GM19099 (cell line): ENCODE measurements around the gene CYB5R2.

Experiments
- POLR2A ChIP-seq: IDR thresholded peaks from 3 replicates; pipeline ENCODE4 v1.6.1; 2011; ENCODE audit warnings: low read depth; ENCODE audit not compliant: insufficient read length; ENCODE audit errors: extremely low read depth

CYB5R2 gene

DNA sequence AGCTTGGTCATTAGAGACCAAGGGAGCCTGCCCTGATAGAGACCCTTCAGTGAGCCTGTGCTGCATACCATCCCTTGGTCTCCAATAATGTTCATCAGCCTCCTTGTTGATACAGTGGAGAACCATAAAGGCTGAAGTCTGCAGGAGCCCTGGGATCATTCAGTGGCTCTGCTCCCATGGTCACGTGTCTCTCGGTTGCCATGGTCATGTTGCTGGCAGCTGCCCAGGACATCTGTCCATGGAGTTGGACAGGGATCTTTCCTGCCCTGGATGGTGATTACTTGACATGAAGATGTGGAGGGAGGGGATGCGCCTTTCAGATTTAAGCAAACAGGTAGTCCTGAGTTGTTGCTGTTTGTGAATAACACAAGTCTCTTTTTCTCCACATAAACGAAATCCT is 38.2 kb downstream of the CYB5R2 start:
- no peak for TF ChIP-seq POLR2A

DNA sequence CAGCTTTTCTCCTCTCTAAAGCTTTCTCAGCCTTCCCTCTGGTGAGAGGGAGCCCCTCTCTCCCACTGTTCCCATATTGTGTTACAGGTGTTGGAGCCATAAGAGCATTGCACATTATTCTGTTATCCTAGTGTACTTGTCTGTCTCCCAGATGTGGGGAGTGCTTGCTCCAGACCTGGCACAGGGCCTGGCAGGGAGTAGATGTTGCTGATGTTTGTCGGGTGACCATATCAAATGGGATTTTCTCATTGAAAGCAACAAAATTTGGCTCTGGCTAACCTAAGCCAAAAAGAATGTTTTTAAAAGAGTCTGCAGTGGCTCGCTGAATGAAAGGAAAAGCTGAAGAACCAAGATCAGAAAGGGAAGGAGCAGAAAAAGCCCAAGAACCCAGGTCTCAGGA is 41.1 kb downstream of the CYB5R2 start:
- no peak for TF ChIP-seq POLR2A

DNA sequence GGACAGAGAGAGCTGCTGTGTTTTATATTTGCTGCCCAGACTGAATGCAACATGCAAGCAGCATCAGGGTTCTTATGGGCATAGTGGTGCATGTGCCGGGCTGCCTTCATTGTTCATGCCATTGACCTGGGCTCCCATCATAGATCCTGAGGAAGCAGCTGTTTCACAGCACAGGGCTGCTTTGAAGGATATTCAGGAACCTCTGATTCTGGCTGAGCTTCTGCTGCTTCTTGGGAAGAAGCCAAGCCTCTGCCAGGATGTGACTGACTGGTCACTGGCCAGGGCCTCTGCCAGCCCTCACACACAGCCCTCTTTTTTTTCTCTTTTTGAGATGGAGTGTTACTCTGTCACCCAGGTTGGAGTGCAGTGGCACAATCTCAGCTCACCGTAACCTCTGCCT is 43.3 kb downstream of the CYB5R2 start:
- TF ChIP-seq POLR2A: no peak

DNA sequence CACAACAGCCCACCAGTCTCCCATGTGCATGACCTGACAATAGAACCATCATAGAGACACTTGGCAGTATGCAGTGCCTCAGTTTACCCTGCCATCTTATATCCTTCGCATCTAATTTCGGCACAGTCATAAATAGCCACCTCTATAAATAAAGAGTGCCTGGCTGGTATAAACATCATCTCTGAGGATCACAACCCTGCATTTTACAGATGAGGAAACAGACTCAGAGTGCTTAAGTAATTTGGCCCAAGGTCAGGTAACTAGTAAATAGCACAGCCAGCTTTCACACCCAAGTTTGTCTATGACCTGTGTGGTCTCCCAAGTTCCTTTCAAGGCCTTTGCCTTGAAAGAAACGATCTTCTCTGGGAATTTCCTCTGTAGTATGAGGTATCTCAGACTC is 44.6 kb downstream of the CYB5R2 start:
- TF ChIP-seq POLR2A: no peak

DNA sequence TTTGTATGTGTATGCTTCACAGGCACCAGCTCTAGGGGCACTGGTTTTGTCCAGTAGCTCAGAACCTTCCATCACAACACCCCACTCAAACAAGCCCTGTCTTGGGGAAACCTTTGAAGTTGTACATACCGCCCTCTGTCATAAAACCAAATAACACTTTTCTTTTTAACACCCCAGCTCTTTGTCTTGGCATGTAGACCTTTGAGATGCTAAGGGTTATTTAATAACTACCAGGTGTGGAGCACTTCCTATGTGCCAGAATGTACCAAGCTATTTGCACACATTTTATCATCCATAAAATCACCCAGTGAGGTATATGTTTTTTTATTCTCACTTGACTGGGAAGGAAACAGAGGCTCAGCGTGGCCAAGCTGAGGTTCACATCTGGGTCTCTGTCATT is 50.6 kb downstream of the CYB5R2 start:
- no peak for TF ChIP-seq POLR2A

DNA sequence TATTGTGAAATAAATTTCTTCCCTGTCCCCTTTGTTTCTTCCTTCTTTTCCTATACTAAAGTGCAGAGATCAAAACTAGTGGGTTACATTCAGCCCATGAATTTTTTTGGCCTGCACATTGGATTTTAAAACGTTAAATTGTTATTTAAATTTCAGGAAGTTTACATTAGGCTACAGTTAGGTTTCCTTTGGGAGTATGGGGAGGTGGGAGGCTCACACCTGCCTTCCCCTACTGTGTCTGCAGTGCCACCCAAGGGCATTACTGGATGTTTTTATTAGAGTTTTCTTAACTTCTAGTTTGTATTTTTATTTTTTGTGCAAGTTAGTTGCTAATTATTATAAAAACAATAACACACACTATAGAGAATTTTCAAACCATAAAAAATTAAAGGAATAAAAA is 51.7 kb downstream of the CYB5R2 start:
- no peak for TF ChIP-seq POLR2A

DNA sequence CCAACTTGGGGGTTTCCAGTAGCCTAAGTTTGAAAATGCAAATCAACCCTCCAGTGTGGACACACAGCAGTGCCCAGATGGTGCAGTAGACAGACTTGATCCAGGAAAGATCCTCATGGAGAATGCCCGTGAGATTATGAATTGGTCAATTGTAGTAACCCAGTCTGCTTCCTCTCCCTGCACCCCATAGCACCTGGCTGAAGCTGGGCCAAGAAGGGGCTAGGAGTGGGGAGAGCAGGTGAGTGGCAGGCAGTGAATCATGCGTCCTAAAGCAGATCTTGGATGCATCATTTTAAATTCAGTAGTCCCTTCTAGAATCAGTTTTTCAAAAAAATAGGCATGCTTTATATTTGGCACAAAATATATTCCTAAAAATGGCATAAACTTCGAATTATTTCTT is 52.2 kb downstream of the CYB5R2 start:
- TF ChIP-seq POLR2A: no peak

DNA sequence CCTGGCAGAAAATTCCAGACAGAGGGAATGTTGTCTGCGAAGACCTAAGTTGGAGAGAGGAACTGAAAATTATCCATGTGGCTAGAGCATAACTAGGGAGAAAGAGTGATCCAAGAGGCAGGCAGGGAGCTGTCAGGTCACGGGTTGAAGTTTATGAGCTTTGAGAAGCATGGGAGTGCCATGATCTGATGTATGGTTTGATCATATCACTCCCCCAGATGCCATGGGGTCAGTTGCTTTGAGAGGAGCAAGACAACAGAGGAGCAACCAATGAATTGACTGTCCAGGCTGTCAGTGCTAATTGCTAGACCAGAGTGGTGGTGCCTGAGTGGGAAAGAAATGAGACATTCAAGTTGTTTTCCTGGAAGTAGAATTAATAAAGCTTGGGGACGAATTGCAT is 54.0 kb downstream of the CYB5R2 start:
- no peak for TF ChIP-seq POLR2A

DNA sequence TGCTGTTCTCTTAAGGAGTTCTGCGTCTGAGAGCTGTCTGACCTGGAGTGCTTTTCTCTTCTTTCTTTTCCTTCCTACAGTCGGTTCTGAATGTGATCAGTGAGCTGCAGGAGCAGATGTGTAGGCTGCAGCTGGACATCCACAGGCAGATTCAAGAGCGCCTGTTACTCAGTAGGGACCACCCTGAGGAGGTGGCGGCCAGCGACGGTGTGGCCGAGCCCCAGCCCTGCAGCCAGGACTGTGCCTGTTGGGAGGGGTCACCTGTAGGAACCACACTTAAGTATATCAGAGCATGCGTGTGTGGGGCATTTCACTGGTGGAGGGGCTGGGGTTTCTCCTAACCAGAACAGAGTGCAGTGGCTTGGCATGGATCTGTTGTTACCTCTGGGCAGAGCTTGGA is 56.3 kb downstream of the CYB5R2 start:
- TF ChIP-seq POLR2A: no peak
